Right atrium auricular region (tissue), 2 donors: ENCODE results near the gene STING1. TPM values are rescaled to one million over a fixed set of nuclear protein-coding genes. Genes with fewer than 3 reads are reported as not detected.

ENCODE experiments used
- DNase-seq: peaks from one replicate; pipeline ENCODE4 v3.0.0-alpha.2; 2019; ENCODE audit warnings: low spot score
- H3K27ac ChIP-seq, 2 donors: fragments of 200-600 bp; sonication (generic); 1 replicate in 1 of 2; 2 replicates in 1 of 2; pipeline ENCODE4 v1.5.1; 2016 to 2019
- H3K27me3 ChIP-seq, 2 donors: fragments of 200-600 bp; sonication (generic); one replicate each; pipeline versions ENCODE4 v1.5.1 to v1.6.0; 2017 to 2019
- H3K36me3 ChIP-seq: fragments of 200-600 bp; sonication (generic); one replicate; pipeline ENCODE4 v1.5.1; 2016
- H3K4me1 ChIP-seq, 2 donors: fragments of 200-600 bp; sonication (generic); one replicate each; pipeline versions ENCODE4 v1.5.1 to v1.6.0; 2017 to 2019
- H3K4me3 ChIP-seq, 2 donors: fragments of 200-600 bp; sonication (generic); 1 replicate in 1 of 2; 2 replicates in 1 of 2; pipeline ENCODE4 v1.5.1; 2017 to 2019; ENCODE audit warnings: mild to moderate bottlenecking in 1 of 2, moderate library complexity in 1 of 2
- H3K9me3 ChIP-seq, 2 donors: fragments of 200-600 bp; sonication (generic); one replicate each; pipeline ENCODE4 v1.5.1; 2019
- CTCF ChIP-seq, 2 donors: fragments of 200-600 bp; sonication (generic); IDR thresholded peaks; one replicate each; pipeline ENCODE4 v1.5.1; 2019; ENCODE audit warnings: antibody characterized with exemption in 2 of 2
- total RNA-seq, 2 donors: library from RNA; depleted of rRNA; stranded (reverse); fragments of >200 nt; gene quantifications; one replicate each; pipeline ENCODE4 v1.1.0, GENCODE V29; 2016

STING1 gene
- total RNA-seq, 2 donors from 2014 or later, result 80.0 to 123 TPM

- peak overlapping the region in 1 of 2 donors; percentile 13 for H3K27ac ChIP-seq
- no peak for DNase-seq
- TF ChIP-seq CTCF (IDR thresholded peaks at IDR 0.05), result no peak
- H3K9me3 ChIP-seq, result no peaks in the 10 kb centered on the region
- H3K36me3 ChIP-seq, result peaks cover 44% of the 10 kb centered on the region
- H3K27me3 ChIP-seq, result no peaks in the 10 kb centered on the region
- no peak overlapping the region for H3K4me3 ChIP-seq
- H3K4me1 ChIP-seq, result peaks cover 0 to 58% of the 10 kb centered on the region in 2 donors
Observed at GRCh38 chr5:139474890-139475791, 7.4 kb downstream of the STING1 start.

GRCh38 chr5:139473565-139473964, 9.0 kb downstream of the STING1 start:
- DNase-seq, result no peak
- no peak overlapping the region for H3K4me3 ChIP-seq
- H3K4me1 ChIP-seq, result peaks cover 0 to 46% of the 10 kb centered on the region in 2 donors
- no peak for TF ChIP-seq CTCF (IDR thresholded peaks at IDR 0.05)
- H3K9me3 ChIP-seq, result no peaks in the 10 kb centered on the region
- H3K36me3 ChIP-seq, result peaks cover 35% of the 10 kb centered on the region
- H3K27me3 ChIP-seq, result no peaks in the 10 kb centered on the region
- H3K27ac ChIP-seq, result peak overlapping the region; percentile 47 to 58

GRCh38 chr5:139473105-139473504, 9.5 kb downstream of the STING1 start:
- no peak overlapping the region for H3K4me3 ChIP-seq
- TF ChIP-seq CTCF (IDR thresholded peaks at IDR 0.05), result no peak
- H3K27ac ChIP-seq, result peak overlapping the region; percentile 47 to 58
- no peaks in the 10 kb centered on the region for H3K27me3 ChIP-seq
- peaks cover 0 to 41% of the 10 kb centered on the region in 2 donors for H3K4me1 ChIP-seq
- no peaks in the 10 kb centered on the region for H3K9me3 ChIP-seq
- peaks cover 31% of the 10 kb centered on the region for H3K36me3 ChIP-seq
- no peak for DNase-seq

GRCh38 chr5:139472386-139473030, 10.1 kb downstream of the STING1 start:
- TF ChIP-seq CTCF (IDR thresholded peaks at IDR 0.05), result no peak
- Histone ChIP-seq H3K4me1 (peaks cover 0 to 35% of the 10 kb centered on the region in 2 donors), H3K4me3 (no peak overlapping the region), H3K27me3 (no peaks in the 10 kb centered on the region), H3K9me3 (no peaks in the 10 kb centered on the region), H3K36me3 (peaks cover 25% of the 10 kb centered on the region), H3K27ac (peak overlapping the region; percentile 47 to 58)
- DNase-seq, result no peak

GRCh38 chr5:139470821-139471300, 11.7 kb downstream of the STING1 start, which contains the start of gene SMIM33:
SMIM33 (plus strand) TSS chr5:139471004; CDS start chr5:139471122, 118 bp downstream.
- peaks cover 10% of the 10 kb centered on the region for H3K36me3 ChIP-seq
- TF ChIP-seq CTCF (IDR thresholded peaks at IDR 0.05), result no peak
- no peaks in the 10 kb centered on the region for H3K27me3 ChIP-seq
- DNase-seq, result no peak
- no peak within 1 kb of the TSS for H3K27ac ChIP-seq
- peaks cover 0 to 32% of the 10 kb centered on the region in 2 donors for H3K4me1 ChIP-seq
- H3K9me3 ChIP-seq, result no peaks in the 10 kb centered on the region
- no peak within 1 kb of the TSS for H3K4me3 ChIP-seq
